ENCODE results near the gene PTDSS2.

PTDSS2 gene

GRCh38 chr11:477052-477715, 27.1 kb downstream of the PTDSS2 start:
- no peak for DNase-seq (ENCODE audit: low read depth, low spot score)
- no peak overlapping the region for H3K4me3 ChIP-seq (ENCODE audit: low read length)

GRCh38 chr11:479311-479710, 29.2 kb downstream of the PTDSS2 start:
- no peak overlapping the region for H3K4me3 ChIP-seq (ENCODE audit: low read length)
- DNase-seq (ENCODE audit: low read depth, low spot score): no peak

- no peak for DNase-seq (ENCODE audit: low read depth, low spot score)
- H3K4me3 ChIP-seq (ENCODE audit: low read length): no peak overlapping the region
Measured at GRCh38 chr11:484616-485015, 34.5 kb downstream of the PTDSS2 start.

GRCh38 chr11:486189-486588, 36.1 kb downstream of the PTDSS2 start:
- no peak overlapping the region for H3K4me3 ChIP-seq (ENCODE audit: low read length)
- DNase-seq (ENCODE audit: low read depth, low spot score): no peak

- no peak overlapping the region for H3K4me3 ChIP-seq (ENCODE audit: low read length)
- DNase-seq (ENCODE audit: low read depth, low spot score): no peak
Measured at GRCh38 chr11:487571-488021, 37.5 kb downstream of the PTDSS2 start.

GRCh38 chr11:488062-488461, 38.0 kb downstream of the PTDSS2 start:
- no peak overlapping the region for H3K4me3 ChIP-seq (ENCODE audit: low read length)
- no peak for DNase-seq (ENCODE audit: low read depth, low spot score)

- no peak overlapping the region for H3K4me3 ChIP-seq (ENCODE audit: low read length)
- no peak for DNase-seq (ENCODE audit: low read depth, low spot score)
Measured at GRCh38 chr11:488579-488978, 38.5 kb downstream of the PTDSS2 start.

- no peak for DNase-seq (ENCODE audit: low read depth, low spot score)
- H3K4me3 ChIP-seq (ENCODE audit: low read length): no peak overlapping the region
Measured at GRCh38 chr11:488992-489391, 38.9 kb downstream of the PTDSS2 start.

GRCh38 chr11:489610-490185, 39.6 kb downstream of the PTDSS2 start:
- H3K4me3 ChIP-seq (ENCODE audit: low read length): no peak overlapping the region
- no peak for DNase-seq (ENCODE audit: low read depth, low spot score)

GRCh38 chr11:490186-490929, 40.3 kb downstream of the PTDSS2 start:
- H3K4me3 ChIP-seq (ENCODE audit: low read length): no peak overlapping the region
- no peak for DNase-seq (ENCODE audit: low read depth, low spot score)

- DNase-seq (ENCODE audit: low read depth, low spot score): no peak
- H3K4me3 ChIP-seq (ENCODE audit: low read length): no peak overlapping the region
Measured at GRCh38 chr11:490930-491260, 40.8 kb downstream of the PTDSS2 start.

- H3K4me3 ChIP-seq (ENCODE audit: low read length): no peak overlapping the region
- no peak for DNase-seq (ENCODE audit: low read depth, low spot score)
Measured at GRCh38 chr11:491358-491757, 41.3 kb downstream of the PTDSS2 start.

- DNase-seq (ENCODE audit: low read depth, low spot score): no peak
Measured at GRCh38 chr11:492427-493226, 42.5 kb downstream of the PTDSS2 start.

GRCh38 chr11:494761-495536, 44.9 kb downstream of the PTDSS2 start:
- no peak for DNase-seq (ENCODE audit: low read depth, low spot score)
- H3K4me3 ChIP-seq (ENCODE audit: low read length): no peak overlapping the region

More at GRCh38 chr11:492427-493226, 42.5 kb downstream of the PTDSS2 start:
- no peak overlapping the region for H3K4me3 ChIP-seq (ENCODE audit: low read length)

- no peak for DNase-seq (ENCODE audit: low read depth, low spot score)
- no peak overlapping the region for H3K4me3 ChIP-seq (ENCODE audit: low read length)
Measured at GRCh38 chr11:495537-495931, 45.5 kb downstream of the PTDSS2 start.

- no peak overlapping the region for H3K4me3 ChIP-seq (ENCODE audit: low read length)
- no peak for DNase-seq (ENCODE audit: low read depth, low spot score)
Measured at GRCh38 chr11:496834-497564, 46.9 kb downstream of the PTDSS2 start.

- no peak overlapping the region for H3K4me3 ChIP-seq (ENCODE audit: low read length)
Measured at GRCh38 chr11:497565-498296, 47.7 kb downstream of the PTDSS2 start.

More at GRCh38 chr11:497565-498296, 47.7 kb downstream of the PTDSS2 start:
- no peak for DNase-seq (ENCODE audit: low read depth, low spot score)

All from Jurkat, Clone E6-1 (cell line).